ENCODE data around the gene GZF1.

Gene GZF1

GRCh38 chr20:23358563-23358906, 3.4 kb upstream of the GZF1 start:
- Mint-ChIP-seq H3K9me3 (no peaks in the 10 kb centered on the region), H3K4me1 (peaks cover 30% of the 10 kb centered on the region), H3K4me3 (peak overlapping the region; percentile 94), H3K27ac (peak overlapping the region; percentile 92), H3K36me3 (peaks cover 1% of the 10 kb centered on the region), H3K27me3 (no peaks in the 10 kb centered on the region)

- Mint-ChIP-seq H3K27me3 (no peaks in the 10 kb centered on the region), H3K27ac (peak overlapping the region; percentile 76), H3K9me3 (no peaks in the 10 kb centered on the region), H3K4me3 (peak overlapping the region; percentile 94), H3K4me1 (peaks cover 32% of the 10 kb centered on the region), H3K36me3 (peaks cover 1% of the 10 kb centered on the region)
These were observed 2.9 kb upstream of the GZF1 start for GRCh38 chr20:23358923-23359593.

DNA sequence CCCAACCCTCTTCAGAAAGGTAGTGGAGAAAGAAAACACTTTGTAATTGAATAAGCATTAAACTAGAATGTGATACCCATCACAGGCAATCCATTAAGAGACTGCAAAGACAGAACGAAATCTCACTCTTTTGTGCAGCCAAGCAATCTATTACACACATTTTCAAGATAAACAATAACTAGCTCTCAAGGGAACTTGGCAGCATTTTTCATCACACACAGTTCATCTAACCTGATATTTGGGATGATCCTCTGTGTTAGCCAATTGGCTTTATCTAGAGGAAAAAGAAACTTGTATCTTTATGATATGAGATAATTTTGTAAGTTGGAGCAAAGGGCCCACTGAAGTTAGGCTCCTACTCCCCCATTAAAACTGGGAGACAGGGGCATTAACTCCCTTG, 1.5 kb upstream of the GZF1 start:
- Mint-ChIP-seq H3K4me3 (peak overlapping the region; percentile 87), H3K36me3 (peaks cover 9% of the 10 kb centered on the region), H3K4me1 (peaks cover 45% of the 10 kb centered on the region), H3K27ac (peak overlapping the region; percentile 93), H3K27me3 (no peaks in the 10 kb centered on the region), H3K9me3 (no peaks in the 10 kb centered on the region)

- Mint-ChIP-seq H3K4me3 (peak overlapping the region; percentile 87), H3K36me3 (peaks cover 11% of the 10 kb centered on the region), H3K4me1 (peaks cover 48% of the 10 kb centered on the region), H3K9me3 (no peaks in the 10 kb centered on the region), H3K27ac (peak overlapping the region; percentile 93), H3K27me3 (no peaks in the 10 kb centered on the region)
These were observed 885 bp upstream of the GZF1 start for GRCh38 chr20:23361119-23361475.

DNA sequence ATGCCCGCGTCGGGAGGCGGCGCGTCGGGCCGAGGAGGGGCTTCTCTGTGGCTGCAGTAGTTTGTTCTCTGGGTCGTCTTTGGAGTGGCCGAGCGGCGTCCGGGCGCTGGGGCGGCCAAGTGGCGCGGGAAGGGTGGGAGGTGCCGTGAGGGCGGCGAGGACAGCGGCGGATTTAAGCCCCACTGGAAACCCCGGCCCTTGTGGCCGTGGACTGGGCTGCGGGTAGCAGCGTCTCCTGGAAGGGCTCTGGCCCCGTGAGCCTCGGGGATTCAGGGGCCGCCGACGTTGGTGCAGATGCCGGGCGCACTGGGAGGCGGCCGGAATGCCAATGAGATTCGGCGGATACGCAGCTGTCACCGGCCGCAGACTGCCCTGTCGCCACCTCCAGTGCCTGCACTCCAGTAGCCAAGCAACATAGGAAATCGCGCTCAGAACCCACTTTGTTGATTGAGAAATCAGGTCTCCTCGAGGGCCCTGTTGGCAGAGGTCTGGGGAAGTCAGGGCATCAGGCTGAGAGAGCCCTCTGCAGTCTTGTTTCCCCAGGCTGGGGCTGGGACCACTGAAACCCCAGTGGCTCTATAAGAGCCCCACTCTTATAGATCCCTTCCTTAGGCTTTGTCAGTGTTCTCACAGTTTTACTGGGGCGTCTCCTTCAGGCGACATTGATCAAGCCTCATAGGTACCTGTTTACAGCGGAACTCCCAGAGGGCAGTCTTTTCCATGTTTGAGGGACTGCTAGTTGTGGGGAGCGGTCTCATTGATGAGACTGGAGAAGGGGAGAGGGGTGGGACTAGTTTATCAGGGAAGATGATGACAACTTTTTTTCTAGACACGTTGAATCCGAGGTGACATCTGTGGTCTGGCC, 642 bp downstream of the GZF1 start:
- H3K27ac Mint-ChIP-seq, result peak overlapping the region; percentile 86
- peaks cover 59% of the 10 kb centered on the region for H3K4me1 Mint-ChIP-seq
- no peaks in the 10 kb centered on the region for H3K9me3 Mint-ChIP-seq
- peaks cover 14% of the 10 kb centered on the region for H3K36me3 Mint-ChIP-seq
- H3K27me3 Mint-ChIP-seq, result no peaks in the 10 kb centered on the region
- peak overlapping the region; percentile 91 for H3K4me3 Mint-ChIP-seq

GRCh38 chr20:23363257-23363649, 1.3 kb downstream of the GZF1 start:
- peaks cover 65% of the 10 kb centered on the region for H3K4me1 Mint-ChIP-seq
- no peaks in the 10 kb centered on the region for H3K9me3 Mint-ChIP-seq
- H3K27ac Mint-ChIP-seq, result peak overlapping the region; percentile 73
- no peaks in the 10 kb centered on the region for H3K27me3 Mint-ChIP-seq
- H3K4me3 Mint-ChIP-seq, result peak overlapping the region; percentile 91
- peaks cover 14% of the 10 kb centered on the region for H3K36me3 Mint-ChIP-seq

DNA sequence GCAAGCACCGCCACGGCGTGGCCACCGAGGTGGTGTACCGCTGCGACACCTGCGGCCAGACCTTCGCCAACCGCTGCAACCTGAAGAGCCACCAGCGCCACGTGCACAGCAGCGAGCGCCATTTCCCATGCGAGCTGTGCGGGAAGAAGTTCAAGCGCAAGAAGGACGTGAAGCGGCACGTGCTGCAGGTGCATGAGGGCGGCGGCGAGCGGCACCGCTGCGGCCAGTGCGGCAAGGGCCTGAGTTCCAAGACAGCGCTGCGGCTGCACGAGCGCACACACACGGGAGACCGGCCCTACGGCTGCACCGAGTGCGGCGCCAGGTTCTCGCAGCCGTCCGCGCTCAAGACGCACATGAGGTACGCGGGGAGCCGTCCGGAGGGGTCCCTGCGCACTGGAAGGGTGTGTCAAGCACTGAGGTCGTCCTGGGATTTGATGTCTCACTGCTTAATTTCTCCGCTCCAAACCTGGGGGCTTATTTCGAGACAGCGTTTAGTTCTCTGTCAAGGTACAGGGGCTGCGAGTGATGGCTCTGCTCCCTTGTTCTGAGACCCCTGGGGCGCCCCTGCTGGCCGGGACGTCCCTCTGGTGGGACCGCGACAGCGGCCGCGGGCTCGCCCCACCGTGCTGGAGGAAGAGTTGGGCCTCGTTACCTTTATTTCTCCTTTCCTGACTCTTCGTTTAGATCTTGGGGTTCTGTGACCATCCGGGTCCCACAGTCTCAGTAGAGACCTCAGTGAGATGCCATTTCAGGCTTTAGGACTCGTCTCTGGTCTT, 3.6 kb downstream of the GZF1 start:
- Mint-ChIP-seq H3K36me3 (peaks cover 14% of the 10 kb centered on the region), H3K4me1 (peaks cover 58% of the 10 kb centered on the region), H3K4me3 (peak overlapping the region; percentile 74), H3K9me3 (no peaks in the 10 kb centered on the region), H3K27ac (peak overlapping the region; percentile 88), H3K27me3 (no peaks in the 10 kb centered on the region)

- H3K36me3 Mint-ChIP-seq, result peaks cover 14% of the 10 kb centered on the region
- peak overlapping the region; percentile 95 for H3K27ac Mint-ChIP-seq
- H3K4me3 Mint-ChIP-seq, result peak overlapping the region; percentile 74
- no peaks in the 10 kb centered on the region for H3K9me3 Mint-ChIP-seq
- H3K4me1 Mint-ChIP-seq, result peaks cover 53% of the 10 kb centered on the region
- no peaks in the 10 kb centered on the region for H3K27me3 Mint-ChIP-seq
These were observed 4.4 kb downstream of the GZF1 start for GRCh38 chr20:23366384-23366783.

GRCh38 chr20:23367770-23368169, 5.8 kb downstream of the GZF1 start:
- H3K27ac Mint-ChIP-seq, result peak overlapping the region; percentile 89
- H3K27me3 Mint-ChIP-seq, result no peaks in the 10 kb centered on the region
- no peaks in the 10 kb centered on the region for H3K9me3 Mint-ChIP-seq
- no peak overlapping the region for H3K4me3 Mint-ChIP-seq
- H3K36me3 Mint-ChIP-seq, result peaks cover 14% of the 10 kb centered on the region
- peaks cover 52% of the 10 kb centered on the region for H3K4me1 Mint-ChIP-seq

- Mint-ChIP-seq H3K4me1 (peaks cover 45% of the 10 kb centered on the region), H3K4me3 (no peak overlapping the region), H3K27ac (peak overlapping the region; percentile 89), H3K9me3 (no peaks in the 10 kb centered on the region), H3K27me3 (no peaks in the 10 kb centered on the region), H3K36me3 (peaks cover 14% of the 10 kb centered on the region)
These were observed 6.5 kb downstream of the GZF1 start for GRCh38 chr20:23368316-23369071.

GRCh38 chr20:23369072-23369823, 7.3 kb downstream of the GZF1 start:
- Mint-ChIP-seq H3K4me3 (no peak overlapping the region), H3K36me3 (peaks cover 14% of the 10 kb centered on the region), H3K9me3 (no peaks in the 10 kb centered on the region), H3K4me1 (peaks cover 38% of the 10 kb centered on the region), H3K27me3 (no peaks in the 10 kb centered on the region), H3K27ac (no peak overlapping the region)

DNA sequence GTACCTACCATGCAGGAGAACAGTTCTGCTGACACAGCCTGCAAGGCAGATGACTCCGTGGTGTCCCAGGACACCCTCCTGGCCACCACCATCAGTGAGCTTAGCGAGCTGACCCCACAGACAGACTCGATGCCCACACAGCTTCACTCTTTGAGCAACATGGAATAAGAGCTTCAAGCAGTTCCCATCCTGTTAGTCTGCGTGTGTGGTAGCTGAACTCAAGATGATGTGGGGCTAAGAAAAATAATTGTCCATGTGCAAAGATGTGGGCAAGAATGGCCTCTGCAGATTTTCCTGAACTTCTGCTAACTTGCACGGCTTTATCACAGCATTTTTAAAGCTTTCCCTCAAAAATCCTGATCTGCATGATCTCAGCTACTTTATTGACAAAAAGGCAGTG, 8.3 kb downstream of the GZF1 start:
- Mint-ChIP-seq H3K36me3 (peaks cover 8% of the 10 kb centered on the region), H3K4me1 (peaks cover 27% of the 10 kb centered on the region), H3K27ac (no peak overlapping the region), H3K27me3 (no peaks in the 10 kb centered on the region), H3K4me3 (no peak overlapping the region), H3K9me3 (no peaks in the 10 kb centered on the region)

DNA sequence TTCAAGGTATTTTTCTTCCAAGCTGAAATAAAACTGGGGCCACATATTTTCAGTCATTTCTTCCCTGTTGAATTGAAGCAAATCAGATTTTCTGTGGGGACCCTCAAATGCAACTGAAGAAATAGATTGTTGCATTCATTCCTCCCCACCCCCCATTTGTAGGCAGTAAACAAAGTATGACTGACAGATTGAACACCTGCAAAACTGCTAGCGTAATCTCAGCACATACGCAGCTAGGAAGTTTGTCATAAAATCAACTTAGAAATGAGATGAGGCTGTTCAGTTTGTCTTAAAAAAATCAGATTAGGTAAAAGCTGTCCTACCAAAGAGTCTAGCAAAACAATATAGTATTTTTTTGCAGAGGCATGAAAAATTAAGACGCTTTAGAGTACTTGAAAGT, 8.9 kb downstream of the GZF1 start:
- no peaks in the 10 kb centered on the region for H3K27me3 Mint-ChIP-seq
- H3K27ac Mint-ChIP-seq, result no peak overlapping the region
- H3K36me3 Mint-ChIP-seq, result peaks cover 13% of the 10 kb centered on the region
- H3K4me1 Mint-ChIP-seq, result peaks cover 27% of the 10 kb centered on the region
- H3K9me3 Mint-ChIP-seq, result no peaks in the 10 kb centered on the region
- no peak overlapping the region for H3K4me3 Mint-ChIP-seq

DNA sequence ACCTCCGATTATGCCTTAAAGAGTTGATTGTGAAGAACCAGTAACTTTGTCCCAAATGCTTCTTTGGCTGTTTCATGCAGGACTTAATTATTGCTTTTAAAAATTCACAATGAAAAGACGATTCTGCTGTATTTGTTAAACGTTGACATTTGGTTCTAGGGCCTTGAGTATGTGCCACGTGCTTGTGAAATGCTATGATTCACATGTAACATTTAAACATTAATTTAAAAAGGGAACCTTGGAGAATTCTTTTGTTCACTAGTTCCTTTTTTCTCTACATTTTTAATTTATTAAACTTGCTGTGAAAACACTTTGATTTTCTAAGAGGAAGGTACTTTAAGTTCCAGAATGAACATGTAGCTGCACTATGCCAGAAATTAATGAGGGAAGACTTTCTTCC, 9.5 kb downstream of the GZF1 start:
- no peaks in the 10 kb centered on the region for H3K9me3 Mint-ChIP-seq
- H3K4me1 Mint-ChIP-seq, result peaks cover 22% of the 10 kb centered on the region
- H3K4me3 Mint-ChIP-seq, result no peak overlapping the region
- H3K27ac Mint-ChIP-seq, result no peak overlapping the region
- peaks cover 13% of the 10 kb centered on the region for H3K36me3 Mint-ChIP-seq
- H3K27me3 Mint-ChIP-seq, result no peaks in the 10 kb centered on the region

- peaks cover 3% of the 10 kb centered on the region for H3K4me1 Mint-ChIP-seq
- H3K9me3 Mint-ChIP-seq, result no peaks in the 10 kb centered on the region
- peaks cover 17% of the 10 kb centered on the region for H3K36me3 Mint-ChIP-seq
- no peak overlapping the region for H3K4me3 Mint-ChIP-seq
- no peaks in the 10 kb centered on the region for H3K27me3 Mint-ChIP-seq
- H3K27ac Mint-ChIP-seq, result peak overlapping the region; percentile 17
These were observed 12.5 kb downstream of the GZF1 start for GRCh38 chr20:23374441-23374840.

Measured in activated naive CD4-positive, alpha-beta T cell treated with anti-CD3 and anti-CD28 coated beads, Interleukin-2, amount 50 U/mL, for 24 hours (primary cell).